NCI-H446 (cell line): Measurements from ENCODE around the gene MTOR.

ENCODE experiments used
- DNase-seq, 2 experiments: peaks; one replicate each; lab custom pipeline; 2025; lab: John Stamatoyannopoulos, UW

Gene MTOR

DNA sequence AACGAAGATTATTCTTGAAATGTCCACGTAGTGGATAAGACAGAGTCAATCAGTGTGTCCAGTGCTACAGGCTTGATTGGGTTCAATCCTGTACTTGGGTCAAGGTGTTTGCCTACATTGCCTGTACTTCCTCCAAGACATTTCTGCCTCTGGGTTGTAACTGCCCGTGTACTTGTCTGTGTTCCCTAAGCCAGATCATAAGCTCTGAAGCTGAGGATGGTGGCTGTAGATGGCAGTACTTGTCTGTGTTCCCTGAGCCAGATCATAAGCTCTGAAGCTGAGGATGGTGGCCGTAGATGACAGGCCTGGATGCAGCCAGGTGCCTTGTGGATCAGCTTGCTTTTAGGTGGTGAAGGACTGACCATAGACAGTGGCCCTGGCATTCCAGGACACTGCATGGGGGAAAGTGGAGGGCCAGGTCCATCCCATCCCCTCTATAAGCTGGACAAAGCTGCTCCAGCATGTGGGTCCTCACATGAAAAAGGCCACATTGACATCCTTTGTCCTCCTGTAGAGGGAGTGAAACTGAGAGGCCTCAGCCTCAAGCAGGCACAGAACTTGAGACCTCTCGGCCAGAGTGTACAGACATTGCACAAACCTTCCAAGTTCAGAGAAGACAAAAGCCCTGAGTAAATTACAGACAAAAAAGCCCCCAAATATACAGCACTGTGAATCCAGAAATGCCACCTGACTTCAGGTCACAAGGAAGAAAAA, 200.5 kb downstream of the MTOR start:
- DNase-seq = no peak

DNA sequence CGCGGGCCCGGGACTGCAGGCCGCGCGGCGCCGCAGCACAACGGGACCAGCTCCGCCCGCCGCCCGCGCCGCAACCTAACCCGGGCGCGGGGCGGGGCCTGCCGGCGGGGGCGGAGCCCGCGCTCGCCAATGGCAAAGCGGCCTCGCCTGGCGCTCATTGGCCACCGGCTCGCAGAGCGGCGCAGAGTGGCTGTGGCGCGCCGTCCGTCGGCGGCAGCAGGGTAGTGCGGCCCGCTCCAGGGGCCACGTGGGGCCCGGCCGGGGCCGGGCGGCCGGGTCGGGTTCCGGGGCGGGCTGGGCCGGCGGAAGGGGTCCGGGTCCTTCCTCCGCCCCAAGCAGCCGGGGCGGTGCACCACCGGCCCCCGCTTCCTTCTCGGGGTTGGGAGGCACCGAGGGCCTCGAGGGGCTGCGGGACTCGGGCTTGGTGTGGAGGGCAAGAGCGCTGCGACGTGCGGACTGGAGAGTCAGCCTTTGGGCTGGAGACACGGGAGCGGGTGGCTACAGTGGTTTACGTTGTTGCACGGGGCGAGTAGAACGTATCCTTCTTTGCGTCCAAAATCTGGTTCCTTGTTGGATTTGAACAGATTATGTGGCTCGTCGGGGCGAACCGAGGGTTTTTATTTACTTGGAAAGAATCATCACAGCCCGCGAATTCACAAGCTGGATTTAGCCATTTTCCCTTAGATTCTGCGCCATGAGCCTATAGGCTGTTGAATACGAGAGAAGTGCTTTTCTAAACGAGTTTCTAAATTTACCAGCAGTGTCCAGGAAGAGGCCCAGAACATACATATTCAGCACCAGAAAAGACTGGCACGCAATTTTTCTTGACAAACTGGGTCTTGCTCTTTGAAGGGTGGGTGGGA, 202.2 kb downstream of the MTOR start, which contains the start of gene SRM:
Gene SRM, minus strand, starts transcription at position 51 of the 863 bp plus-strand sequence. CDS start 75 bp downstream, outside the sequence.
- DNase-seq = peak; percentile 82 to 98

DNA sequence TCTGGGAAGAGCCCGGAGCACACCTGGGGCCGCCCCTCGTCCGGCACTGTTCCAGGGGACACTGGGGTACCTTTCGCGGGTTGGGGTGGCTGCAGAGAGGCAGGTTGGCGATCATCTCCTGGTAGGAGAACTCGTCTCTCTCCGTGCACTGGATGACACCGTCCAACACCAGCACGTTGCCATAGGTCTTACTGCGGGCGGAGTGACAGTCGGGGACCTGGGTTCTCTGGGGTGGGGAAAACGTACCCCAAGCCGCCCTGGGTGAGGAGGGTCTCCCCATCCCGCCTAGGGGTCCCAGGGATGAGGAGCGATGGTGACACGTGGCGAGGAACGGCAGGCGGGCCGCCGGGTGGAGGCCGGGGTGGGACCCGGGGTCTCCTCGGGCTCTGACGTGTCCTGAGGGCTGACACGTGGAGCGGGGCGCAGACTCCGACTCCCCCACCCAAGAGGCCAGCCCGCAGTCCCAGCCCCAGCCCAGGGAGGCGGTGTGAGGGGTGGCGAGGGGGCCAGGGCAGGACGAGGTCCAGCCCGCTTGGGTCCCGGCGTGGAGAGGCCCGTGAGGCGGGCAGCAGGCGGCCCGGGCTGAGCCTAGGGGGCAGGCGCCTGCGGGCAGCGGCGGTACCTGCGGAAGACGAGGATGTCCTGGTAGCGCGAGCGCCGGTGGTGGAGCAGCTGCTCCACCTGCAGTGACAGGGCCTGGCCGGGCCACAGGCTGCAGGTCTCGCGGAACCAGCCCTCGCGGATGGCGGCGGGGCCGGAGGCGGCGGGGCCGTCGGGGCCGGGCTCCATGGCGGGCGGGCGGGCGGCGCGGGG, 203.0 kb downstream of the MTOR start:
- peak in 1 of 2 experiments; percentile 58 for DNase-seq

DNA sequence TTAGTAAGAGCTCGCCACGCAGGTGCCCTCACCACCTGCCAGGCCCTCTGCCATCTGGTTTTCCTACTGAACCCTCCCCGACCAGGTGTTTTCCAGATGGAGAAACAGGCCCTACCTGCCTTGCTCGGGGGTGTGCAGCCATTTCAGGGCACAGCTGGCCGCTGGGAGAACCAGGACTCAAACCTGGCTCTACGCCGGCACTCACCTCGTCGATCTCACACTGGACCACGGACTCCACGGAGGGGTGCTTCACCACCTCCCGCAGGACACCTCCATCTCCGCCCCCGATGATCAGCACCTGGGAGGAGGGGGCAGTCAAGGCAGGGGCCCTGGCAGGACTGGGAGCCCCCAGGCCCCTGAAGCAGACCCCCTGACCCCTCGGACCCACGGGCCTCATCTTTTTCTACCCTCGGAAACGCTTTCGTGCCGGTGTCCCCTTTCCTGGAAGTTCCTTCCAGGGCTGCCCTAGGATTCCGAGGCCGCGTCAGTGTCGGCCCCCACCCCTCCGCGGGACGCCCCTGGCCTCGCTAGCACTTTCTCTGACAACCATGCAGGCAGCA, 203.7 kb downstream of the MTOR start:
- no peak for DNase-seq

DNA sequence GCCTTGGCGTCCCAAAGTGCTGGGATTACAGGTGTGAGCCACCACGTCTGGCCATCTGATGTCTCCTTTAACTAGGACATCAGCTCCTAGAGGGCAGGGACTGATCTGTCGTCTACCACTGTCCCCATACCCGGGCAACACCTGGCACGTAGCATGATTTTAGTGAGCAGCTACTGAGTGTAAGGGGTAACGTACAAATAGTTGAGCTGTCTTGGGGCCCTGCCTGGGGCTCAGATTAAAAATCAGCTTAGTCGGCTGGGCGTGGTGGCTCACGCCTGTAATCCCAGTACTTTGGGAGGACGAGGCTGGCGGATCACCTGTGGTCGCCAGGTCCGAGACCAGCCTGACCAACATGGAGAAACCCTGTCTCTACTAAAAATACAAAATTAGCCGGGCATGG, 204.3 kb downstream of the MTOR start:
- DNase-seq = no peak

DNA sequence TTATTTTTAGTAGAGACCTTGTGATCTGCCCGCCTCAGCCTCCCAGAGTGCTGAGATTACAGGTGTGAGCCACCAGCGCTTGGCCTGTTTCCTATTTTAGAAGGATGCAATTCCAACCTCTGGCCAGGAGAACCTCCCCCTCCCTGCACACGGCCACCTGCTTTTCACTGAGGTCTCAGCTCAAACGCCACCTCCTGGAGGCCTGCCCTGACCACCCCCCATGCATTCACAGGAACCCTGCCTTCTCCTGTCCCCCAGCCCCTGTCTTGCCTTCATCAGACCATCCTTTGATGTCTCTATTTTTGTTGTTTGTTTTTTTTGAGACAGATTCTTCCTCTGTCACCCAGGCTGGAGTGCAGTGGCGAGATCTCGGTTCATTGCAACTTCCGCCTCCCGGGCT, 204.9 kb downstream of the MTOR start:
- DNase-seq = no peak
